GM18499 (cell line): ENCODE results near the gene ADCY2.

Experiments used
- ATAC-seq: cut with Tn5 transposase; IDR thresholded peaks from one replicate; pipeline ENCODE4 v1.9.1; 2021; ENCODE audit warnings: moderate number of reproducible peaks; ENCODE audit not compliant: insufficient read depth, unreplicated experiment

ADCY2 gene

DNA sequence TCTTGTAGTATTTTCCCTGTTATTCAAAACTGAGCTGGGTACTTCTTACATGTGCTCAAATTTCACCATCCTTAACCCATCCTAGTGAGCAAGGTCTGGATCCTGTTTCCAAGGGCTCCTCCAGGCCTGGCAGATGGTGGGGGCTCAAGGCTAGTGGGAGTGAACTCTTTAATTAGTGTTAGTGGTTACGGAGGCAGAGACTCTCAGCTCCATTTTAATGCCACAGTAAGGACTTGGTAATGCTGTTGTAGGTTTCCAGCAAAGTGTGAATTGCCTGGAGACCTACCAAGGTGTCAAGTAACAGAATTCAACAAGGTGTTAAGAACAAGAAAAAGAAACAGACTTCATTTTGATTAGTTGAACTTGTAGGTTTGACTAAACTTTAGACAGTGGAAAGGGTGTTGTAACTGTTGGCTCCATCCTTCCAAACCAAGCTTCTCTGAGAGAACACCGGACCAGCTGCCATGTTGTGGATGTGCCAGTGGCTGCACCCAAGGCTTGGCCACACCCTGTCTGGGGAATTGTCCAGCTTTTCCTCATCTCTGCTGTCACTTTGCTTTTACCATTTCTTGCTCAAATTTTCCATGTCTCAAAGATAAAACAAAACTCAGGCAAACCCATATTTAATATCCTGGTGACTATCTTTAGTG lies 98.7 kb downstream of the ADCY2 start:
- ATAC-seq: no peak

DNA sequence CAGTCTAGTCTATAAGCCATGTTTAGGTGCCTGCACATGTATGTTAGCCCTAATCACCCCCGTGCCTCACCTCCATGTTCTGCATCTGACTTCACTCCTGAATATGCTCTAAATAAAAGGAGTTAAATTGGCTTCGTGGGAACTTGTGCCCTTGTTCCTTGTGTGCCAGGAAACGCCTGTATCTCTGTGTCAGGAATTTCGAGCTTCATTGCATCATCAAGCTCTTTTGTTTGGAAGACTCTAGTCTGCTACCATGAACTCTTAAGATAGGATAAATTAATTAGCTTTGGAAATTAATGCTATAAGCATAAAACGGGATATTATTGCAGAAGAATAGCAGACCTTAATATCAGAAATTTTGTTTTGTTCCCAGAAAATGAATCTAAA lies 99.2 kb downstream of the ADCY2 start:
- ATAC-seq: no peak

DNA sequence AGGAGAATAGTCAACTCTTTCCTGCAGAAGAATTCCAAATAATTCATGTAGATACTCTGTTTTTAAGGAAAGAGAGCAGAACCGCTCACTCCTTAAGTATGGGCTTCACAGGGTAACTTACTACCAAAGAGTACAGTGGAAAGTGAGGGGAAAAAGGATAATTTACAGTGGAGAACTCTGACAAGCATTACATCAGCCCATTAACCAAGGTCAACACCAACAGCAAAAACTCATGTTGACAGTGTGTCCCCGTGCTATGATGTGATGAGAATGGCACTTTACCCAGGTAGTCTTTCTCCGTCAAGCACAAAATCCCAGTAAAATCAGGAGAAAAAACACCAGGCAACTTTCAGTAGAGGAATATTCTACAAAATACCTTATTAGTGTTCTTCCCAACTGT lies 104.3 kb downstream of the ADCY2 start:
- no peak for ATAC-seq

DNA sequence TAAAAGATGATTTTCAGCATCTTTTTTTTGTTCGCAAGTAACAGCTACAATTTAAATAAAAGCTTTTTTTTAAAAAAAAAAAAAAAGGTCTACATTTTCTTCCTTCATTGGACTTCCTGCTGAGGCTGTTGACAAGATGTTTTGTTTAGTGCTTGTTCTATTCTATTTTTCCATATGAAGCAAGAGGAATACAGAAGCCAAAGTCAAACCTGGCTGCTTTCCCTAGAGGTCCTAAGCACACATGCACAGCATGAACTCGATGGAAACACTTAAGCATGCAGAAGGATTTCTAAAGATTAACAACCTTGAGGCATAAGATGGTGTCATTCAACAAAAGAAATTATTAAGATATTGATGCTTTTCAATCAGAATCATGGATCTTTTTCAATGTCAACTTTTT lies 105.1 kb downstream of the ADCY2 start:
- ATAC-seq: no peak

DNA sequence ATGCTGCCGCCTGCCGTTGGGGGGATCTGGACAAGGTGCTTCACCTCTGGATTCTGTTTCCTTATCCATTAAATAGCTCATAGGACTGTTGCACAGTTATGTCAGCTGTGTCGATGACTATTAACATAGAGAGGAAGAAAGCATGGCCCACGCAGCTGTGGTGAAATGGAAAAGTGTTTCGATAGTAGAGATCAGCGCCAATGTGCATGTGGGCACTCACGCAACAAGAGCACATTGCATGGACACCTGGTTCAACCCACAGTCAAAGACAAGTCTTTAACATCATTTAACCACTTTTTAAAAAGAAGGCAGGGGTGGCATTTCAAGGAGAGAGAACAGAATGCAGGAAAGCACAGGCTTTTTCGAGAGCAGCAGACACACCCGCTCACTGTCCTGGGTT lies 107.6 kb downstream of the ADCY2 start:
- no peak for ATAC-seq

DNA sequence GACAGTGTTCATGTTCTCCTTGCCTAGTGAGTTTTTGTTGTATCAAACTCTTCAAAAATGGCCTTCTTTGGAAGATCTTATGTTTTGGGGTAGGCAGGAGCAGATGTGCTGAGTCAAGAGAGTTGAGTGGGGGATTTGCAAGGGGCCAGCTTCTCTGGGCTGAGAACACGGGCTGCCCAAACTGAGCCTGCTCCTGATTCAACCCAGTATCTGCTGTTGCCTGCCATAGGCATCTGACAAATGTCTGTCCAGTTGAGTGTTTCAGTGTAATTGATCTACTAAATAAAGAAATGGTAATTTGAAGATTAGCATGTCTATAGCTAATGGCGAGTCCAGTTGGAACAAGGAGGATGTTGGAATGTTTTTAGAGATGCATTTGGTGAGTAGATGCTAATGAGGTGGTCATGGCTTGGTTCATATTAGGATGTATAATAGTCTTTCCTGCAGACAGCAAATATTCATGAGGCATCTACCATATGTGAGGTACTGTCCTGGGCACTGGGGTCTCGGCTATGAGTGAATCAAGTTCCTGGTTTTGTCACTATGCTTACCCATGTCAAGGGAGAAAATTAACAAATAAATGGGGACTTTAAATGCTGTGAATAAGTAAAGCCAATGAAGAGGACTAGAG lies 119.5 kb downstream of the ADCY2 start:
- no peak for ATAC-seq

DNA sequence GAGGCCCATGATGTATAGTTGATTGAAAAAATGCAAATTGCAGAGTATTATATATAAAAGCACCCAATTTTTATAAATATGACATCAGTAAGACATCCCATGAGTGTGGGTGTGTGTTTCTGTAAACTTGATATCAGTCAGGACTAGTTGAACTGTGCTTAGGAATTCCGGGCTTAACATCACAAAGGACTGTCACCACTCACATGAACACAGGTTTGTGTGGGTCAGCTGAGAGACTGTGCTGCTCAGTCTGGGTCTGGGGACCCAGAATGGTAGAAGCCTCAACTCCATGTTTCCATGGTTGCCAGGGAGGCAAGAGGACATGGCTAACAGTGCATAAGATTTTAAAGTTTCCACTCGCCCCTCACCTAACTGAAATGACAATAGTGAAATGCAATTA lies 120.3 kb downstream of the ADCY2 start:
- no peak for ATAC-seq

DNA sequence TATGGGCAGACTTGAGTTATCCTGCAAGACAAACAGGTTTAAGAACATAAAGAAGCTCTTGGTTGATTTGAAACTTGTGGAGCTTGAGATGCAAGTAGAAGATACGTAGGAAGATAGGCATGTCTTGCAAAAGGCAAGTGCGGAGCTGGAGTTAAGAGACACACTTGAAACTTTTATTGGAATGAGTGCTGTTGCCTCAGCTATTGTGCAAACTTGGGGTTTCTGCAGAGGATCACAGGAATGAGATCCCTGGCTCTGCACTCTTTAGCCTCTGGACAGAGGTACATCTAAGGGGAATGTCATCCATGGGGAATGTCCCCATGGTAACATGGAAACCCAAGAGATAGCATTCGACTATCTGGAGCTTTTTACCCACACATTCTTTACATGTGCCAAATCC lies 121.1 kb downstream of the ADCY2 start:
- no peak for ATAC-seq

DNA sequence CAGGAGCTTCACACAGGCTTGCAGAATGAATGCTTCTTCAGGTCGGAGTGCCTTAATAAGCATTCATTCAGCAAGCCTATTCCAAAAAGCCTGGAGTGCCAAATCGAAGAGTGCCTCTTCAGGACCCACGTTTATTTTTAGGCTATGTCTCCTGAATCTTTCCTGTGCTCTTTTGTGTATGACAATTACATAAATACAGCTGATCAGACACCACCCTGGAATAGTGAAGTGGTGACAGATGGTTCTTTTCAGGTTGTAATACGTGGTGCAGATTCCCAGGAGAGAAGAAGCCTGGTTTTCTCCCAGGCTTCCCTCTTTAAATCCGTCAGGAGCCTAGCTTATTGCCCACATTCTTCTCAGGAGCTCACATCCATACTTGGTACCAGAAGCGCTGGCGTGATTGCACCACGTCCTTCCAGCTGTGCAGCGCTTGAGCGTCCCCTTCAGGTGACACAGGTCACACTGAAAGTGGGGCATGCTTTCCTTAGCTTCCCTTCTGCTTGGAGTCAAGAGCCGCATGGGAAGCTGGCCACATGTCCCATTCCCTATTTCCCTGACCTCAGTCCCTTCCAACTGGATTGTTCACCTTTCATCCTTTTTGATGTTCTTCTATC lies 123.1 kb downstream of the ADCY2 start:
- ATAC-seq: no peak

DNA sequence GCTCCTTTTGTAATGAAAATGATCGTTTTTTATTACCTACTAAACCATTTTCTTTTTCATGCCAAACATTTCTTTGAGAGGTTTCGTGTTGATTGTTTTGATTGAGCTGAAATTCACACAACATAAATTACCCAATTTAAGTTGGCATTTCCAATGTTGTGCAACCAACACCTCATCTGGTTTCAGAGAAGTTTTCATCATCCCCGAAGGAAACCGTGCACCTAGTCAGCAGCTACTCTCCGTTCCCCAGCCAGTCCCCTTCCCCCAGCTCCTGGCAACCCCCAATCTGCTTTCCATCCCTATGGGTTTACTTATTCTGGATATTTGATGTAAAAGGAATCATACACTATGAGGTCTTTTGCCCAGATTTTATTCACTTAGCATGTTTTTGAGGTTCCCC lies 123.6 kb downstream of the ADCY2 start:
- no peak for ATAC-seq

DNA sequence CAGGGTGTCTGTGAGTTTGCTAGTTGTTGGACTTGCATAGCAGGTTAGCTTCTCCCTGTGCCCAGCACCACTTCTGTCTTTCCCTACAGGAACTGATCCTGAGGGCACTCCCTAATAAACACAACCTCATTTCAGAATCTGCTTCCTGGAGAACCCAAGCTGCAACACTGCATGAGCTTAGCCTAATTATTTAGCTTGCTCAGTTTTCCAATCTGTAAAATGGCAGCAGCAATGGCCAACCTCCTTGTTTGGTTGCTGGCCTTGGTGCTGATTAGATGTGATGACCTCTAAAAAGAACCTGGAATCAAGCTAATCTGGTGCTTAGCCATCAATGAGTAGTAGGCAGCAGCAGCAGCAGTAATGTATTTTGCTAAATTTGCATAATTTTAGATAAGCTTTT lies 133.9 kb downstream of the ADCY2 start:
- ATAC-seq: no peak

DNA sequence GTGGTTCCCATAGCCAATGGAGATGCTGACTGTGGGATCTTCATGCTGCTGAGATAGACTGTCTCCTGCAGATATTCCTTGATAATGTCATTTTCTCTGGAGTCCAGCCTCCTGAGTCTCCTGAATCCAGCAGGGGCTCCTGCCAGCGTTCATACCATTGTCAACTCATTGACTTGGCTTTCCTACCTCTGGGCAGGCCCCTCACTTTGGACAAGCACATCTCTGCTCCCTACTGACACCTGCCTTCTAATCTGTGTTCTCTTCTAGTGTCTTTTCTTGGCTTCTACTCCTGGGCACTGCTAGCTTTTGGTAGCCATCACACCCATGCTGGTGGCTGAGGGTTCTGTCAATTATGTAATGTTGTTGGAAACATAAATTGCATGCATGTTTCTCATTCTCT lies 138.0 kb downstream of the ADCY2 start:
- ATAC-seq: no peak

DNA sequence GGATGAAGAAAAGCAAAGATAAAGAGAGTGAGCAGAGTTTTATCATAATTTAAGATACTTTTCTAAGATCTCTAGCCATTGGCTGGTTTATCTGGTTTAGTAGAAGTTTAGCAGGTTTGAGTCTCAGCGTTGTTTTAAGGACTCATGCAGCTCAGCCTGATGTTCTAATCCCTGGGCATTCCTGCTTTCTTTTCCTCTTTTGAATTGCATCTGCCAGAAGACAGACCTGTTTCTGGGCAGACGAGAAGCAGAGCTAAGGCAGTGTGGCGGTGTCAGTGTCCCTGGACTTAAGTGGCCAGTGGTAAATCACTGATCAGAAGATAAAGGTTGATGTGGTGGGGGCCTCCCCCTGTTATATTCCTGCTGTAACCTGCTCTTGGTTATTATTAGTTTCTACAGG lies 138.6 kb downstream of the ADCY2 start:
- no peak for ATAC-seq

DNA sequence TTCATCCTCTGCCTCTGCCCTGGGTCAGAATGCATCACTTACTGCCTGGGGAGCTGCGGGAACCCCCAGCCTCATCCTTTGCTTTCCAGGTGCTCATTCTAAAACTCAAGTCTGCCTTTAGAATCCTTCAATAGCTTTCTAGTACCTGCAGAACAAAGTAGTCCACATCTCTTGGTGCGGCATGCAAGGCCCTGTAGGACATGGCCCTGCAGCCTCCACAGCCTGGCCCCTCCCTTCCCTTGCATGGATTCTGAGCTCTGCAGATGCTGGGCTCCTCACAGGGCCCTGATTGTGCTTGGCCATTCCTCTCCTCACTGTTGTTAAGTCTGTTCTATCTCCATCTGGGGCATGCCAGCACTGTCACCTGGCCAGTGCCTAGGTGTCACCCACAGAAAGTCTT lies 141.6 kb downstream of the ADCY2 start:
- no peak for ATAC-seq

DNA sequence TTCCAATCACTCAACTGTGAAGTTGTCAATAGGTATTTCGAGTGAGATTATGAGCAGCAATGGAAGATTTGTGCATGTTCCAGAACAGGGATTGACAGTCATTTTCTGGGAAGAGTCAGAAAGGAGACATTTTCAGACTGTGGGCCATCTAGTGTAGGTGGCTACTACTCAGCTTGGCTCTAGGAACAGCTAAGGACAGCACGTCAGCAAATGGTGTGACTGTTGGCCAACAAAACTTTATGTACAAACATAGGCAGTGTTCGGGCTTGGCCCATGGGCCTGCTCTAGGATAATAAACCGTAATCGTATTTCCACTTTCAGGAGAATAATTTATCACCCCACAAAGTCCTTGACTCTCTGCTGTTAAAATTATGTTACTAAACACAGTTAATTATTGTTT lies 143.6 kb downstream of the ADCY2 start:
- ATAC-seq: no peak

DNA sequence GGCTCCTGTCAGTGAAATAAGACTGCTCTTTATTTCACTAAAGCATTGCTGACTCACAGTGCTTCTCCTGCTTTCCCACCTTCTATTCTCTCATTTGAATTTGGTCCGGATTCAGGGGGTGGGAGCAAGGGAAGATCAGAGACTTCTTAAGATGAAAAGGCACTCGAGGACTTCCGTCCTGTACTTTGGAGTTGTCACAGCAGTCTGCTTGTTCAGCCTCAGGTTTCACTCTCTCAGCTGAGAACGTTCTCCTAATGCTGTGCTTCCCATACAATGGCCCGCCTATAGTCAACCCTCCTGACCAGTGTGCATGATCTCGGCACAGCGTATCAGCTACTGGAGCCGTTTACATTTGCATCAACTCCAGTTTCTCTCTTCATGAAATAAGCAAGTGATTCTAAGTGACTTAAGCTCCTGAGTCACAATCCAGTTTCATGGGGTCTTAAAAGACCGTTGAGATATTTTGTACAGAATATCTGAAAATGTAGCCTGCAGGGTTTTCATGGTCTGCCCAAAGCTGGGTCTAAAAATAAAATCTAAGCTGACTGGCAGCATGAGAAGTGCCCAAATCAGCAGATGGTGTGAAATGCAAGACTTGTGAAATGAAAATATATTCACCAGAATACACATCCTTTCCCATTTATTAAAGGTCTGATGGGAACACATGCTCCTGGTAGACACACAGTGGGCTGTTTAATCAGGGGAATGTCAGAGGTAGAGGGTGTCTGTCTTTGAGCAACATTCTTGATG lies 145.0 kb downstream of the ADCY2 start:
- no peak for ATAC-seq

DNA sequence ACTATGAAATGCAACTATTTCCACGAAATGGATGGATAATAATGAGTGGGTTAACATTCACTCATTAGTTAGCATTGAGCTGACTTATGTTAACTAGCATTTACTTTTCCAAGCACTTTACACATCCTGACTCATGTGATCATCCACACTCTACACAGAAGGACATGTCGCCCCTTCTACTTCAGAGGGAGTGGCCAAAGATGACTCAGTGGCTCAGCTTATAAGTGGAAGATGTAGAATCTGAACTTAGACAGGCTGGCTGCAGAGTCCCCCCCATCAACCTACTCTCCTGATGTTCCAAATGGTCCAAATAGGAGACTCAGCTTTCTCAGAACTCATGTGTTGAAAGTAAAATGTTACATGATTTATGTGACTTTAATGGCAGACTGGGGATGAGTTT lies 146.0 kb downstream of the ADCY2 start:
- ATAC-seq: no peak

DNA sequence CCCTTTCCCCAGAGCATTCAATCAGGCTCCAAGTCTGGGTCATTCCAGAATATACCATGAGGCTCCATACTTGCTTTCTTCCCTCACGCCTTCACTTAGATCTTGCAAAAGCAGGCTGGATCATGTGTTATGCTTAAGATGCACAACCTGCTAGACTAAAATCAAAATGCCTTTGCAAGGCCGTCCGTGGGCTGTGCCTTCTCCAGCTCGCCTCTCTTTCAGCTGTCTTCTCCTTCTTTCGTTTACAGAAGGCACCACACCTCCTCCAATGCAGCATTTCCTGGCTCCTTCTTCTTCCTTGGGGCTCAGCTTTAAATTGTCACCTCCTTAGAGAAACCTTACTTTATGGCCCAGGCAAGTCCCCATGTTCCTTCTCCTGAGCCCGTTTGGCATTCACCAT lies 150.6 kb downstream of the ADCY2 start:
- ATAC-seq: no peak

DNA sequence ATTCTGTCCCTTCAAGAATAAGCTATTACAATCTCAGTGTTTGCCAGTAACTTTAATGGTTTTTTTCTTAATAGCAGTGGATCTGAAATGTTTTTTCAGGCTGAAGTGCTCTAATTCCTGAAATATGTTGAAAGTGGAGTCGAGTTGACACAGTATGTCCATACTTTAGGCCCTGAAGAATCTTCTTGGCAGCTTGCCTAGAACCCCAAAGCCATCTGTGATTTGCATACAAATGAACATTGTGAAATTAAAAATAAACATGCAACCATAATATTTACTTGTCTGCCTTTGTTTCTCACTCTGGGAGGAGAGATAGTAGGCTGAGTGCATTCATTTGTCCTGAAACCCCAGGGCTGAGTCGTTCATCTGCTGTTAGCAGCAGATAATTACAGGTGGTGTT lies 152.7 kb downstream of the ADCY2 start:
- no peak for ATAC-seq

DNA sequence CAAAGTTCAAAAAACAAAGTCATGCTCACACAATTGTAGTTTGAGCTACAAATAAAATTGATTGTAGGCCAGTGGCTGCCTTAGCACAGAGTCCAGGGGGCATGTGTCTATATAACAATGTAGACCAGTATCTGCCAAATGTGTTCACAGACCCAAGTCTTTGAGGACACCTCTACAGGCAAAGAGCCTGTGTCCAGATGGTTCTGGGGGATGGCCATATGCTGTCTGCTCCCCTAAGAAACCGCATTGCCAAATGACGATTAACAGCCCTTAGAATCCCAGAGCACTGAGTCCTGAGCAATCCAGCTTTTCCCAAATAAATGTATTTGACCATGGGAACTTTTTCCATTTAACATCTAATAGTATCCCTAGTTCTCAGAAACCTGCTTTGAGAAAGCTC lies 169.6 kb downstream of the ADCY2 start:
- ATAC-seq: no peak

DNA sequence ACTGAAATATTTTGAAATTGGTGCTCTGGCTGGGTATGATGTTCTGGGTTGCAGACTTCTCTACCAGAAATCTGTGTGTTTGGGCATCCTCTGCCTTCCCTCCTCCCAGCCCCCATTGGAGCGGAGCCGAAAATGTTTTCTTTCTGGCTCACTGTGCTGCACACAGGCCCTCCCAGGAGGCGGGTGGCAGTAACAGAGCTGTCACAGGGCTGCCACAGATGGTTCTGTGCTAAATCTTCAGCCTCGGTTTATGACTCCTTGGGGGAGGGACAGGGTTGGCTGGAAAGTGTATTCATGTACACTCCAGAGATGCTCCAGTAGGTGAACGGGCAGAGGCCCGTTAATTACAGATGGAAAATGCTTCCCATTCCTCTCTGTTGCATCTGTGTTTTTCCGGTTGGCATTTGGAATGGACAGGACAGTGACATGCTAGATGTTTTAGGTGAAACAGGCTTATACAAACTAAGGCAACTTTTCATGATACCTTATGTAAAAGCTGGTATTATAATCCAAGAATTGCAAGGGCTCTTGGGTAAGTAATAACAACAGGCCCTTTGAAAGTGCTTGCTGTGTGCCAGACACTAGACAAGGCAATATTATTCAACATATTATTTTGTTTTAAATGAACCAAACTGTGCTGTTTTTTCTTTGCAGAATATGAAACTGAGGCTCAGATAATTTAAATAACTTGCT lies 180.2 kb downstream of the ADCY2 start:
- no peak for ATAC-seq
